ENCODE data around the gene C17orf75.

C17orf75 gene

GRCh38 chr17:32299580-32300164 is 42.3 kb downstream of the C17orf75 start:
- TF ChIP-seq SPI1 (IDR thresholded peaks at IDR 0.05; ENCODE audit: borderline replicate concordance, low read depth) (no peak), POLR2AphosphoS5 (IDR thresholded peaks at IDR 0.05; ENCODE audit: low read depth) (no peak), GABPA (IDR thresholded peaks at IDR 0.05; ENCODE audit: low read depth) (no peak)
- TF ChIP-seq, protein P1, sequence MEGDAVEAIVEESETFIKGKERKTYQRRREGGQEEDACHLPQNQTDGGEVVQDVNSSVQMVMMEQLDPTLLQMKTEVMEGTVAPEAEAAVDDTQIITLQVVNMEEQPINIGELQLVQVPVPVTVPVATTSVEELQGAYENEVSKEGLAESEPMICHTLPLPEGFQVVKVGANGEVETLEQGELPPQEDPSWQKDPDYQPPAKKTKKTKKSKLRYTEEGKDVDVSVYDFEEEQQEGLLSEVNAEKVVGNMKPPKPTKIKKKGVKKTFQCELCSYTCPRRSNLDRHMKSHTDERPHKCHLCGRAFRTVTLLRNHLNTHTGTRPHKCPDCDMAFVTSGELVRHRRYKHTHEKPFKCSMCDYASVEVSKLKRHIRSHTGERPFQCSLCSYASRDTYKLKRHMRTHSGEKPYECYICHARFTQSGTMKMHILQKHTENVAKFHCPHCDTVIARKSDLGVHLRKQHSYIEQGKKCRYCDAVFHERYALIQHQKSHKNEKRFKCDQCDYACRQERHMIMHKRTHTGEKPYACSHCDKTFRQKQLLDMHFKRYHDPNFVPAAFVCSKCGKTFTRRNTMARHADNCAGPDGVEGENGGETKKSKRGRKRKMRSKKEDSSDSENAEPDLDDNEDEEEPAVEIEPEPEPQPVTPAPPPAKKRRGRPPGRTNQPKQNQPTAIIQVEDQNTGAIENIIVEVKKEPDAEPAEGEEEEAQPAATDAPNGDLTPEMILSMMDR (IDR thresholded peaks at IDR 0.05; ENCODE audit: insufficient read depth, low read length): no peak
- TF ChIP-seq, protein P2, sequence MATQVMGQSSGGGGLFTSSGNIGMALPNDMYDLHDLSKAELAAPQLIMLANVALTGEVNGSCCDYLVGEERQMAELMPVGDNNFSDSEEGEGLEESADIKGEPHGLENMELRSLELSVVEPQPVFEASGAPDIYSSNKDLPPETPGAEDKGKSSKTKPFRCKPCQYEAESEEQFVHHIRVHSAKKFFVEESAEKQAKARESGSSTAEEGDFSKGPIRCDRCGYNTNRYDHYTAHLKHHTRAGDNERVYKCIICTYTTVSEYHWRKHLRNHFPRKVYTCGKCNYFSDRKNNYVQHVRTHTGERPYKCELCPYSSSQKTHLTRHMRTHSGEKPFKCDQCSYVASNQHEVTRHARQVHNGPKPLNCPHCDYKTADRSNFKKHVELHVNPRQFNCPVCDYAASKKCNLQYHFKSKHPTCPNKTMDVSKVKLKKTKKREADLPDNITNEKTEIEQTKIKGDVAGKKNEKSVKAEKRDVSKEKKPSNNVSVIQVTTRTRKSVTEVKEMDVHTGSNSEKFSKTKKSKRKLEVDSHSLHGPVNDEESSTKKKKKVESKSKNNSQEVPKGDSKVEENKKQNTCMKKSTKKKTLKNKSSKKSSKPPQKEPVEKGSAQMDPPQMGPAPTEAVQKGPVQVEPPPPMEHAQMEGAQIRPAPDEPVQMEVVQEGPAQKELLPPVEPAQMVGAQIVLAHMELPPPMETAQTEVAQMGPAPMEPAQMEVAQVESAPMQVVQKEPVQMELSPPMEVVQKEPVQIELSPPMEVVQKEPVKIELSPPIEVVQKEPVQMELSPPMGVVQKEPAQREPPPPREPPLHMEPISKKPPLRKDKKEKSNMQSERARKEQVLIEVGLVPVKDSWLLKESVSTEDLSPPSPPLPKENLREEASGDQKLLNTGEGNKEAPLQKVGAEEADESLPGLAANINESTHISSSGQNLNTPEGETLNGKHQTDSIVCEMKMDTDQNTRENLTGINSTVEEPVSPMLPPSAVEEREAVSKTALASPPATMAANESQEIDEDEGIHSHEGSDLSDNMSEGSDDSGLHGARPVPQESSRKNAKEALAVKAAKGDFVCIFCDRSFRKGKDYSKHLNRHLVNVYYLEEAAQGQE (IDR thresholded peaks at IDR 0.05; ENCODE audit: insufficient replicate concordance, low read depth): no peak
- H3K4me3 ChIP-seq (replicated peaks; ENCODE audit: insufficient read depth, low read length): no peak overlapping the region
- no peaks in the 10 kb centered on the region for H3K27me3 ChIP-seq (ENCODE audit: insufficient read depth, poor library complexity, severe bottlenecking)
- H3K27ac ChIP-seq (replicated peaks): no peak overlapping the region
- no peak for DNase-seq (ENCODE audit: low read depth in 1 of 2, low spot score in 1 of 2)

DNA sequence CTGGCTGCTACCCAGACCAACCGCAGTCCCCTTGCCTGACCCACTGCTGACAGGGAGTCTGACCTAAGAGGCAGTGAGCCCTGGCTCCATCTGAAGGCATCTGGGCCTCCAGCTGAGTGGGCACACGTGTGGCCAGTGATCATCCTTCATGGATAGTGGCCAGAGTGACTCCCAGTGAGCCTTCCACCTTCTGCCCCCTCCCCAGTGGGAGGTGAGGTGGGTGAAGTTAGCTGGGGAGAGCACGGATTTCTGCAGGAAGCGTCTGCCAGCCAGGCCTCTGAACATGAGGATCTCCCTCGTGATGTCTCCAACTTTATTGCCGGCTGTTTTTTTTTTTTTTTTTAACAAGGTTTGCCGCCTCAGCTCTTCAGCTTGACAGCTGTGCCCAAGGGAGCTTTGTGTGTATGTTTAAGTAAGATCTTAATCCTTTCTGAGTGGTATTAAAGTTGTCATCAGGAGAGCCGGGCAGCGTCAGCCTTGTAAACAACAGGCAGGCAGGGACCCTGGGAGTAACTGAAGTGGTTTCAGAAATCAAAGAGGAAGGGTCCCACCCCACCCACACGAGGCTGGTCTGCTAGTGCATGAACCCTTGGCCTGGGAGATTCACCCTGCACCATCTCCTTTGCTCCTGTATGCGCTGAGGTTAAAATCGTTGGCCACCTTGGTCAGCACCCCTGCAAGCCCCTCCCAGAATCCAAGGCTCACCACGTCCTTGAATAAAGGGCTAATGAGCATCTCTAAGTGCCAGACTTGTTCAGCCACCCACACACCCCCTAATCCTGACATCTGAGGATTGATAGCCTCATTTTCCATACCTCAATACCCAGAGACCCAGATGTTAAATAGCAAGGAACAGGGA is 43.0 kb downstream of the C17orf75 start:
- DNase-seq (ENCODE audit: low read depth in 1 of 2, low spot score in 1 of 2): no peak
- Histone ChIP-seq H3K27me3 (ENCODE audit: insufficient read depth, poor library complexity, severe bottlenecking) (no peaks in the 10 kb centered on the region), H3K27ac (replicated peaks) (no peak overlapping the region), H3K4me3 (replicated peaks; ENCODE audit: insufficient read depth, low read length) (no peak overlapping the region)
- TF ChIP-seq SPI1 (IDR thresholded peaks at IDR 0.05; ENCODE audit: borderline replicate concordance, low read depth) (no peak), GABPA (IDR thresholded peaks at IDR 0.05; ENCODE audit: low read depth) (no peak), POLR2AphosphoS5 (IDR thresholded peaks at IDR 0.05; ENCODE audit: low read depth) (no peak)
- TF ChIP-seq, protein P1 (IDR thresholded peaks at IDR 0.05; ENCODE audit: insufficient read depth, low read length): no peak
- TF ChIP-seq, protein P2 (IDR thresholded peaks at IDR 0.05; ENCODE audit: insufficient replicate concordance, low read depth): no peak

DNA sequence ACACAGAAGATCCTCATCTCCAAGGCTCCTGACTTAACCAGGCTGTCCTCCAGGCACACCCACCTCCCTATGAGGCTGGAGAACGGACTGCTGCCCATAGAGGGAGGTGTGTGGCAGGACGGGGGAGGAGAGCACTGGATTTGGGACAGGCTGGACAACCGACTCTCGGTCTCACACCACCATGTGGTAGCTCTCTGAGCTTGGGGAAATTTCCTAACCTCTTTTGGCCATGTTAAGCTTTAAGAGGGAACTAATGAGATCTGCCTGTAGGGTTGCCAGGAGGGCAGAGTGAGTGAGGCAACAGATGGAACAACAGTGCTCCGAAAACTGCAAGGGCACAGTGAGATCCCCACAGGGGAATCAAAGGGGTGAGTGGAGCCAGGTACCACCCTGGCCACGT is 43.7 kb downstream of the C17orf75 start:
- H3K27ac ChIP-seq (replicated peaks): no peak overlapping the region
- no peak for TF ChIP-seq SPI1 (IDR thresholded peaks at IDR 0.05; ENCODE audit: borderline replicate concordance, low read depth)
- no peak for TF ChIP-seq POLR2AphosphoS5 (IDR thresholded peaks at IDR 0.05; ENCODE audit: low read depth)
- TF ChIP-seq, protein P1 (IDR thresholded peaks at IDR 0.05; ENCODE audit: insufficient read depth, low read length): no peak
- TF ChIP-seq, protein P2 (IDR thresholded peaks at IDR 0.05; ENCODE audit: insufficient replicate concordance, low read depth): no peak
- TF ChIP-seq GABPA (IDR thresholded peaks at IDR 0.05; ENCODE audit: low read depth): no peak
- H3K4me3 ChIP-seq (replicated peaks; ENCODE audit: insufficient read depth, low read length): no peak overlapping the region
- H3K27me3 ChIP-seq (ENCODE audit: insufficient read depth, poor library complexity, severe bottlenecking): no peaks in the 10 kb centered on the region
- DNase-seq (ENCODE audit: low read depth in 1 of 2, low spot score in 1 of 2): peak in 1 of 2 experiments; percentile 38

All from HL-60 (cell line).